ENCODE data around the gene SMC4. TPM values are rescaled to one million over a fixed set of nuclear protein-coding genes. Genes with fewer than 3 reads are reported as not detected.

SMC4 gene
- total and polyA plus RNA-seq, 3 donors from 2014 or later, result 19.5 to 124 (median 111) TPM

DNA sequence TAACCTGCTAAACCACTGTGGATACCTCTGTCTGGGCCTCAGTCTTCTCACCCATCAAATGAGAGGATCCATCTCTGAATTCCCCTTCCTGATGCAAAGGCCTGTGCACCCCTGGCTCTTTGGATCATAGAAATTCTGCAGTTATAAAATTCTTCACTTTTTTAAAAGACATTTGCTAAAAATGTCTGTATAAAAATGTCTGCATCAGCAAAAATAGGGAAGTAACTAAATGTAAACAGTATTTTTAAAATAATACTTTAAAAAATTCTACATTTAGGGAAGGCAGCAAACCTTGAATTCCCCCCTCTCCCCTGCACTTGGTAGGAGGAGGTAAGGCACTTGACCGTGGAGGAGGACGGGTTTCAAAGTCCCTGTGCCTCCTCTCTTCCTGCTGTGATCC, 75.7 kb downstream of the SMC4 start:
- DNase-seq, result no peak
- WGBS, 2 donors, result 64 to 80% methylated on average over 2 of the region's 2 CpGs
- intact Hi-C loops (cut with DNase I; ENCODE audit: low total_unique reads), result no loop called here
- Histone ChIP-seq H3K4me3 (no peak overlapping the region), H3K4me1 (no peaks in the 10 kb centered on the region), H3K36me3 (ENCODE audit: low read depth, missing control alignments) (no peaks in the 10 kb centered on the region), H3K27ac (no peak overlapping the region), H3K27me3 (no peaks in the 10 kb centered on the region), H3K9me3 (no peaks in the 10 kb centered on the region)
- no peak for TF ChIP-seq POLR2A (IDR thresholded peaks at IDR 0.05)
- TF ChIP-seq CTCF (IDR thresholded peaks at IDR 0.05), result no peak

GRCh38 chr3:160475884-160476283, 76.4 kb downstream of the SMC4 start:
- Histone ChIP-seq H3K9me3 (no peaks in the 10 kb centered on the region), H3K4me3 (no peak overlapping the region), H3K36me3 (ENCODE audit: low read depth, missing control alignments) (no peaks in the 10 kb centered on the region), H3K27ac (no peak overlapping the region), H3K4me1 (no peaks in the 10 kb centered on the region), H3K27me3 (no peaks in the 10 kb centered on the region)
- no peak for DNase-seq
- 97 to 100% methylated on average over 2 of the region's 2 CpGs for WGBS, 2 donors
- TF ChIP-seq CTCF (IDR thresholded peaks at IDR 0.05), result no peak
- no peak for TF ChIP-seq POLR2A (IDR thresholded peaks at IDR 0.05)
- intact Hi-C loops (cut with DNase I; ENCODE audit: low total_unique reads), result no loop called here

- intact Hi-C loops (cut with DNase I; ENCODE audit: low total_unique reads), result no loop called here
- WGBS, 2 donors, result 55 to 60% methylated on average over 1 to 5 of the region's 5 CpGs
- no peak overlapping the region for H3K27ac ChIP-seq
- no peaks in the 10 kb centered on the region for H3K9me3 ChIP-seq
- no peak overlapping the region for H3K4me3 ChIP-seq
- H3K36me3 ChIP-seq (ENCODE audit: low read depth, missing control alignments), result no peaks in the 10 kb centered on the region
- TF ChIP-seq CTCF (IDR thresholded peaks at IDR 0.05) (no peak), POLR2A (IDR thresholded peaks at IDR 0.05) (no peak)
- DNase-seq, result no peak
- H3K27me3 ChIP-seq, result no peaks in the 10 kb centered on the region
- H3K4me1 ChIP-seq, result no peaks in the 10 kb centered on the region
Measured at GRCh38 chr3:160477750-160478149, 78.3 kb downstream of the SMC4 start.

- Histone ChIP-seq H3K27me3 (no peaks in the 10 kb centered on the region), H3K4me1 (no peaks in the 10 kb centered on the region), H3K36me3 (ENCODE audit: low read depth, missing control alignments) (no peaks in the 10 kb centered on the region), H3K27ac (no peak overlapping the region), H3K9me3 (no peaks in the 10 kb centered on the region), H3K4me3 (no peak overlapping the region)
- TF ChIP-seq CTCF (IDR thresholded peaks at IDR 0.05) (no peak), POLR2A (IDR thresholded peaks at IDR 0.05) (no peak)
- intact Hi-C loops (cut with DNase I; ENCODE audit: low total_unique reads), result no loop called here
- 90 to 95% methylated on average over 5 of the region's 5 CpGs for WGBS, 2 donors
- no peak for DNase-seq
Measured at GRCh38 chr3:160478338-160478737, 78.9 kb downstream of the SMC4 start.

- 91 to 97% methylated on average over 10 of the region's 10 CpGs for WGBS, 2 donors
- H3K9me3 ChIP-seq, result no peaks in the 10 kb centered on the region
- intact Hi-C loops (cut with DNase I; ENCODE audit: low total_unique reads), result no loop called here
Measured at GRCh38 chr3:160479376-160479775, 79.9 kb downstream of the SMC4 start.

More at GRCh38 chr3:160479376-160479775, 79.9 kb downstream of the SMC4 start:
- Histone ChIP-seq H3K4me1 (no peaks in the 10 kb centered on the region), H3K27ac (no peak overlapping the region), H3K4me3 (no peak overlapping the region), H3K27me3 (no peaks in the 10 kb centered on the region), H3K36me3 (ENCODE audit: low read depth, missing control alignments) (no peaks in the 10 kb centered on the region)
- TF ChIP-seq POLR2A (IDR thresholded peaks at IDR 0.05) (no peak), CTCF (IDR thresholded peaks at IDR 0.05) (no peak)
- no peak for DNase-seq

Measured in testis (tissue), 3 donors.